Esophagus muscularis mucosa (tissue), 4 donors: ENCODE data around the gene WNT11.

Experiments
- CTCF ChIP-seq, 3 experiments: fragments of 200-600 bp in 2 of 3; fragments of 450-650 bp in 1 of 3; sonication (generic) in 2 of 3; IDR thresholded peaks; one replicate each; pipeline ENCODE4 v1.5.1; 2017 to 2019; ENCODE audit warnings: antibody characterized with exemption in 3 of 3, mild to moderate bottlenecking in 2 of 3, moderate library complexity in 1 of 3
- EP300 ChIP-seq: sonication (generic); formaldehyde crosslinking; IDR thresholded peaks from one replicate; pipeline ENCODE4 v1.6.1; 2017; ENCODE audit warnings: antibody characterized with exemption
- POLR2A ChIP-seq: fragments of 450-650 bp; IDR thresholded peaks from one replicate; pipeline ENCODE4 v1.6.1; 2017; ENCODE audit warnings: antibody characterized with exemption, moderate library complexity, mild to moderate bottlenecking, low read depth
- POLR2AphosphoS5 ChIP-seq, 2 donors: sonication (generic); formaldehyde crosslinking; IDR thresholded peaks; one replicate each; pipeline ENCODE4 v1.6.1; 2017; ENCODE audit warnings: antibody characterized with exemption in 2 of 2

GRCh38 chr11:76147106-76147740 is 59.1 kb downstream of the WNT11 start:
- no peak for TF ChIP-seq CTCF (IDR thresholded peaks at IDR 0.05)
- no peak for TF ChIP-seq POLR2A
- no peak for TF ChIP-seq EP300
- no peak for TF ChIP-seq POLR2AphosphoS5 (IDR thresholded peaks at IDR 0.05)
